ENCODE results near the gene CD2BP2.
A peak's percentile ranks its signal among the peaks of the same experiment; 100 is the strongest.

The CD2BP2 gene

GRCh38 chr16:30378236-30379157 is 23.4 kb upstream of the CD2BP2 start:
- DNase-seq (ENCODE audit: low read depth), result peak; percentile 98

- DNase-seq (ENCODE audit: low read depth), result peak; percentile 88
Observed at GRCh38 chr16:30377812-30378235, 22.7 kb upstream of the CD2BP2 start.

- no peak for DNase-seq (ENCODE audit: low read depth)
Observed at GRCh38 chr16:30377050-30377811, 22.1 kb upstream of the CD2BP2 start.

GRCh38 chr16:30376461-30376902 is 21.4 kb upstream of the CD2BP2 start:
- no peak for DNase-seq (ENCODE audit: low read depth)

GRCh38 chr16:30375864-30376263 is 20.8 kb upstream of the CD2BP2 start:
- no peak for DNase-seq (ENCODE audit: low read depth)

GRCh38 chr16:30374538-30374937 is 19.4 kb upstream of the CD2BP2 start, which contains the start of gene MYL11:
Gene MYL11, plus strand, starts transcription at chr16:30374802. Its CDS starts 56 bp downstream, at chr16:30374858.
- DNase-seq (ENCODE audit: low read depth), result no peak

GRCh38 chr16:30372725-30373124 is 17.6 kb upstream of the CD2BP2 start:
- DNase-seq (ENCODE audit: low read depth), result no peak

- no peak for DNase-seq (ENCODE audit: low read depth)
Observed at GRCh38 chr16:30372038-30372712, 17.1 kb upstream of the CD2BP2 start.

GRCh38 chr16:30371248-30371816 is 16.2 kb upstream of the CD2BP2 start:
- DNase-seq (ENCODE audit: low read depth), result no peak

- DNase-seq (ENCODE audit: low read depth), result peak; percentile 100
Observed at GRCh38 chr16:30370456-30371247, 15.5 kb upstream of the CD2BP2 start, which contains the start of gene TBC1D10B. Gene TBC1D10B, minus strand, starts transcription at chr16:30370494. Its CDS starts 311 bp downstream, at chr16:30370183.

- DNase-seq (ENCODE audit: low read depth), result no peak
Observed at GRCh38 chr16:30369938-30370455, 14.9 kb upstream of the CD2BP2 start.

GRCh38 chr16:30369091-30369937 is 14.2 kb upstream of the CD2BP2 start:
- peak; percentile 46 for DNase-seq (ENCODE audit: low read depth)

- no peak for DNase-seq (ENCODE audit: low read depth)
Observed at GRCh38 chr16:30368792-30369090, 13.6 kb upstream of the CD2BP2 start.

- peak; percentile 68 for DNase-seq (ENCODE audit: low read depth)
Observed at GRCh38 chr16:30368122-30368791, 13.1 kb upstream of the CD2BP2 start.

- no peak for DNase-seq (ENCODE audit: low read depth)
Observed at GRCh38 chr16:30367349-30368009, 12.4 kb upstream of the CD2BP2 start.

GRCh38 chr16:30366511-30366910 is 11.4 kb upstream of the CD2BP2 start:
- no peak for DNase-seq (ENCODE audit: low read depth)

- DNase-seq (ENCODE audit: low read depth), result no peak
Observed at GRCh38 chr16:30365200-30365599, 10.1 kb upstream of the CD2BP2 start.

GRCh38 chr16:30361180-30361579 is 6.1 kb upstream of the CD2BP2 start:
- no peak for DNase-seq (ENCODE audit: low read depth)

- no peak for DNase-seq (ENCODE audit: low read depth)
Observed at GRCh38 chr16:30359871-30360170, 4.7 kb upstream of the CD2BP2 start.

All from iris pigment epithelial cell (primary cell).